ENCODE measurements around the gene CRNKL1.

Gene CRNKL1

DNA sequence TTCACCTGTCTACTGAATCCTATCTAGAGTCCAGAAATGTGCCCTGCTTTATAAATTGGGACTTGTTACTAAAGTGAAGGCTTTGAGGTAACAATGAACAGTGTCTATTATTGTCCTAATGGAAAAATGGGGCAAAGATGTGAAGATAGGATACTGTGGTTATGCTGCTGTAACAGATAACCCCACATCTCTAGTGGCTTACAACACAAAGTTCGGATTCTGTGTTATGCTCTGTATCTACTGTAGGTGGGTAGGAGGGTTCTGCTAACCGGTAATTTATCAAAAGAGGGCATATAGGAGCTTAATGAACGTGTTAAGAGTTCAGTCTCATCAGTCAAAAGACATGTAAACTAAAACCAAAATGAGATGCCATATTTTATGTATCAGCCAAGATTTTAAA lies 28.9 kb downstream of the CRNKL1 start:
- H3K36me3 ChIP-seq: peaks cover 1 to 22% (median 19%) of the 10 kb centered on the region in 3 donors
- H3K4me1 ChIP-seq: peaks cover 0 to 40% (median 22%) of the 10 kb centered on the region in 4 donors

GRCh38 chr20:20022498-20022897 lies 29.8 kb downstream of the CRNKL1 start:
- intact Hi-C loops (cut with DNase I; ENCODE audit: low total_unique reads): no loop called here
- no peak for TF ChIP-seq CTCF (IDR thresholded peaks at IDR 0.05)
- Histone ChIP-seq H3K9me3 (no peaks in the 10 kb centered on the region), H3K4me3 (no peak overlapping the region), H3K4me1 (peaks cover 0 to 44% (median 29%) of the 10 kb centered on the region in 4 donors), H3K36me3 (peaks cover 0 to 22% (median 11%) of the 10 kb centered on the region in 3 donors), H3K27ac (no peak overlapping the region), H3K27me3 (no peaks in the 10 kb centered on the region)
- no peak for DNase-seq

More for the DNA sequence above, 28.9 kb downstream of the CRNKL1 start:
- Histone ChIP-seq H3K9me3 (no peaks in the 10 kb centered on the region), H3K27me3 (no peaks in the 10 kb centered on the region), H3K27ac (no peak overlapping the region), H3K4me3 (no peak overlapping the region)
- no peak for TF ChIP-seq CTCF (IDR thresholded peaks at IDR 0.05)
- intact Hi-C loops (cut with DNase I; ENCODE audit: low total_unique reads): no loop called here
- no peak for DNase-seq

GRCh38 chr20:20021835-20022234 lies 30.4 kb downstream of the CRNKL1 start:
- no peaks in the 10 kb centered on the region for H3K27me3 ChIP-seq
- TF ChIP-seq CTCF (IDR thresholded peaks at IDR 0.05): no peak
- H3K4me3 ChIP-seq: no peak overlapping the region
- H3K9me3 ChIP-seq: no peaks in the 10 kb centered on the region
- intact Hi-C loops (cut with DNase I; ENCODE audit: low total_unique reads): no loop called here
- H3K27ac ChIP-seq: no peak overlapping the region
- DNase-seq: no peak
- H3K36me3 ChIP-seq: peaks cover 0 to 22% (median 5%) of the 10 kb centered on the region in 3 donors
- H3K4me1 ChIP-seq: peaks cover 0 to 39% (median 28%) of the 10 kb centered on the region in 4 donors

DNA sequence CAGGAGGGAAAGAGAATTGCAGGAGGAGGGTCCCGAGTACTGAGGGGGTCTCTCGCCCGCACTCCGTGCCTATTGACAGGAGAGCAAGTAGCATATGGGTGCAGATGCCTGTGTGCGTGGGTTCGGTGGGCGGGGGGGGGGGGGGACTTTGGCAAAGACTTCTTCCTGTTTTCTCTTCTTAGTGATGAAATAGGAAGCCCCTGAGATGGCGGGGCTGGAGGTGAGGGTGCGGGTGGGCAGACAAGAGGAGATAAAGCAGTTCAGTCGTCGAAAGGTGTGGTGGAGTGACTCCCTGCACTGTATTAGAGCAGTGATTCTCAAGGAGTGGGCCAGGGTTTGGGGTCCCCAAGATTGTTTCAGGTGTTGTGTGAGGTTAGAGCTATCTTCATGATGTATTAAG lies 31.4 kb downstream of the CRNKL1 start:
- no peaks in the 10 kb centered on the region for H3K9me3 ChIP-seq
- no peak overlapping the region for H3K4me3 ChIP-seq
- no peak for TF ChIP-seq CTCF (IDR thresholded peaks at IDR 0.05)
- H3K36me3 ChIP-seq: peaks cover 0 to 13% (median 0%) of the 10 kb centered on the region in 3 donors
- H3K4me1 ChIP-seq: peaks cover 0 to 35% (median 24%) of the 10 kb centered on the region in 4 donors
- H3K27ac ChIP-seq: no peak overlapping the region
- H3K27me3 ChIP-seq: no peaks in the 10 kb centered on the region
- intact Hi-C loops (cut with DNase I; ENCODE audit: low total_unique reads): no loop called here
- no peak for DNase-seq

DNA sequence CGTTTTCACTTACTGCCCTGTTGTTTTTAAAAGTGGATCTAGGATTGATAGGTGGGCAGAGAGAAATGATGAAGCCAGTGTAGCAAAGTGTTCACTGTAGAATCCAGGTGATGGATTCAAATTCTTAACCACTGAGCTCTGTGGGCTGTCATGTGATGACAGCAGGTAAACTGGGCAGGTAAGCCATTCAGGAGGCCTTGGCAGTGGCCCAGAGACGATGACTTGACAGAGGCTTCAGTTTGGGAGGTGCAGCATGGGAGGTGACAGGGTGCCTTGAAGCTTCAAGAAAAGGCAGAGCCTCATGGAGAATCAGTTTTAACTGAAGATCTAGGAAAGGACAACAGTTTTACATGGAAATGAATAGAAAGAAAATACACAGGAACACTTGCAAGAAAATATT lies 33.1 kb downstream of the CRNKL1 start:
- Histone ChIP-seq H3K27ac (no peak overlapping the region), H3K4me1 (peaks cover 0 to 35% (median 24%) of the 10 kb centered on the region in 4 donors), H3K36me3 (peaks cover 0 to 12% (median 0%) of the 10 kb centered on the region in 3 donors), H3K4me3 (no peak overlapping the region), H3K27me3 (no peaks in the 10 kb centered on the region), H3K9me3 (no peaks in the 10 kb centered on the region)
- intact Hi-C loops (cut with DNase I; ENCODE audit: low total_unique reads): loop anchor here (5.0 kb wide), 1 partner anchor 33 kb away; the partner anchor contains the start of genes CFAP61 and CRNKL1
- no peak for DNase-seq
- TF ChIP-seq CTCF (IDR thresholded peaks at IDR 0.05): no peak

GRCh38 chr20:20018366-20018765 lies 33.9 kb downstream of the CRNKL1 start:
- TF ChIP-seq CTCF (IDR thresholded peaks at IDR 0.05): no peak
- peak overlapping the region; percentile 80 to 97 for H3K4me3 ChIP-seq
- no peaks in the 10 kb centered on the region for H3K27me3 ChIP-seq
- DNase-seq: no peak
- H3K27ac ChIP-seq: no peak overlapping the region
- no peaks in the 10 kb centered on the region for H3K9me3 ChIP-seq
- intact Hi-C loops (cut with DNase I; ENCODE audit: low total_unique reads): loop anchor here (5.0 kb wide), 1 partner anchor 34 kb away; the partner anchor contains the start of genes CFAP61 and CRNKL1
- peaks cover 0 to 35% (median 24%) of the 10 kb centered on the region in 4 donors for H3K4me1 ChIP-seq
- H3K36me3 ChIP-seq: peaks cover 0 to 11% (median 0%) of the 10 kb centered on the region in 3 donors

Data from tibial artery (tissue), 4 donors.